ELF-1 (cell line): ENCODE measurements around the gene FRMPD4.
A peak's percentile ranks its signal among the peaks of the same experiment; 100 is the strongest.

ENCODE experiments used
- DNase-seq: peaks from one replicate; pipeline ENCODE4 v3.0.0-alpha.2; 2016; ENCODE audit warnings: low read depth, low spot score

The FRMPD4 gene

GRCh38 chrX:12751887-12752286, 613.6 kb downstream of the FRMPD4 start:
- DNase-seq: no peak

GRCh38 chrX:12753366-12753765, 615.1 kb downstream of the FRMPD4 start:
- DNase-seq: no peak

GRCh38 chrX:12758291-12758690, 620.0 kb downstream of the FRMPD4 start:
- no peak for DNase-seq

GRCh38 chrX:12767856-12768255, 629.6 kb downstream of the FRMPD4 start:
- no peak for DNase-seq

- no peak for DNase-seq
Observed at GRCh38 chrX:12768491-12768890, 630.2 kb downstream of the FRMPD4 start.

GRCh38 chrX:12770440-12770839, 632.2 kb downstream of the FRMPD4 start:
- DNase-seq: no peak

DNA sequence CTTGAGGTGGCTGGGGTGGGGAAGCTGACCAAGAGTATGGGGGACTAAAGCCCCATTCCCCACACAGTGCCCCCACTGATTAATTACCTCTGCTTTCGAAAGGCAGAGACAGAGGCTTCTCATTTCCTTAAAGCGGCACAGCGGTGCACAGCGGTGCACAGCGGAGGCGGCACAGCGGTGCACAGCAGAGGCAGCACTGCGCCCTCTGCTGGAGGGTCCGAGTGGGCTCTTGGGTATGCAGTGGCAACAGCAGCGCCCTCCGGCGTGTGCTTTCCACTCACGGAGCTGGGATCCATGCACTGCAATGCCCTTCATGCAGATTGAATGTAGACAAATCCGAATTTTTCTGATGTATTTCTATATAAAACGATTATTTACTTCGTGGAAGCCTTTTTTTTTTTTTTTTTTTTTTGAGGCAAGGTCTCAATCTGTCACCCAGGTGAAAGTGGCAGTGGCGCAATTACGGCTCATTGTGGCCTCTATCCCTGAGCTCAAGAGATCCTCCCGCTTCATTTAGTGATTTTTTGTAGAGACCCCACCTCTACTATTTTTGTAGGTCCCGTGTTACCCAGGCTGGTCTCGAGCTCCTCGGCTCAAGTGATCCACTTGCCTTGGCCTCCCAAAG, 633.3 kb downstream of the FRMPD4 start:
- peak; percentile 83 for DNase-seq
